Upper lobe of left lung (tissue), 4 donors: ENCODE results near the gene DNAJC13.

Experiments
- POLR2A ChIP-seq, 4 donors: fragments of 450-650 bp; IDR thresholded peaks; one replicate each; pipeline ENCODE4 v1.5.1; 2016 to 2017; ENCODE audit warnings: antibody characterized with exemption in 4 of 4, mild to moderate bottlenecking in 2 of 4
- TF ChIP-seq, protein P1 (sequence below), 6 experiments: fragments of 450-650 bp in 4 of 6; fragments of 200-600 bp in 2 of 6; sonication (generic) in 2 of 6; IDR thresholded peaks; one replicate each; pipeline ENCODE4 v1.5.1; 2016 to 2019; ENCODE audit warnings: antibody characterized with exemption in 6 of 6

DNA sequence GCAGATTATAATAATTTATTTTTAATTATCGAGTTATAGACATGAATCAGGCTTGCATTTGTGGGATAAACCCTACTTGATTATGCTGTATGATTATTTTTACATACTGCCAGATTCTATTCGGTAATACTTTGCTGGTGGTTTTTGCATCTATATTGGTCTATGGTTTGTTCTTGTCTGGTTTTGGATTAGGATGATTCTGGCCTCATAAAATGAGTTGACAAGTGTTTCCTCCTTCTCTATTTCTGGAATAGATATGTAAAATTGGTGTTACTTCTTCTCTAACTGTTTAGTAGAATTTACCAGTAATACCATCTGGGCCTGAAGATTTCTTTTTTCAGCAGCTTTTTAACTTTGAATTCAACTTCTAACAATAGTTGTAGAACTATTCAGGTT is 146.8 kb downstream of the DNAJC13 start:
- no peak for TF ChIP-seq POLR2A (IDR thresholded peaks at IDR 0.05)
- TF ChIP-seq, protein P1, sequence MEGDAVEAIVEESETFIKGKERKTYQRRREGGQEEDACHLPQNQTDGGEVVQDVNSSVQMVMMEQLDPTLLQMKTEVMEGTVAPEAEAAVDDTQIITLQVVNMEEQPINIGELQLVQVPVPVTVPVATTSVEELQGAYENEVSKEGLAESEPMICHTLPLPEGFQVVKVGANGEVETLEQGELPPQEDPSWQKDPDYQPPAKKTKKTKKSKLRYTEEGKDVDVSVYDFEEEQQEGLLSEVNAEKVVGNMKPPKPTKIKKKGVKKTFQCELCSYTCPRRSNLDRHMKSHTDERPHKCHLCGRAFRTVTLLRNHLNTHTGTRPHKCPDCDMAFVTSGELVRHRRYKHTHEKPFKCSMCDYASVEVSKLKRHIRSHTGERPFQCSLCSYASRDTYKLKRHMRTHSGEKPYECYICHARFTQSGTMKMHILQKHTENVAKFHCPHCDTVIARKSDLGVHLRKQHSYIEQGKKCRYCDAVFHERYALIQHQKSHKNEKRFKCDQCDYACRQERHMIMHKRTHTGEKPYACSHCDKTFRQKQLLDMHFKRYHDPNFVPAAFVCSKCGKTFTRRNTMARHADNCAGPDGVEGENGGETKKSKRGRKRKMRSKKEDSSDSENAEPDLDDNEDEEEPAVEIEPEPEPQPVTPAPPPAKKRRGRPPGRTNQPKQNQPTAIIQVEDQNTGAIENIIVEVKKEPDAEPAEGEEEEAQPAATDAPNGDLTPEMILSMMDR (IDR thresholded peaks at IDR 0.05): no peak
